Suprapubic skin (tissue), 4 donors: ENCODE measurements around the gene PDE4B. TPM values are rescaled to one million over a fixed set of nuclear protein-coding genes. Genes with fewer than 3 reads are reported as not detected.

Experiments
- DNase-seq, 2 donors: peaks; one replicate each; pipeline ENCODE4 v3.0.0-alpha.2; 2019; ENCODE audit warnings: low spot score in 2 of 2
- H3K27ac ChIP-seq: fragments of 200-600 bp; sonication (generic); one replicate; pipeline ENCODE4 v1.5.1; 2019
- H3K27me3 ChIP-seq: fragments of 200-600 bp; sonication (generic); one replicate; pipeline ENCODE4 v1.5.1; 2019
- H3K36me3 ChIP-seq: fragments of 200-600 bp; sonication (generic); one replicate; pipeline ENCODE4 v1.5.1; 2019
- H3K4me1 ChIP-seq: fragments of 200-600 bp; sonication (generic); one replicate; pipeline ENCODE4 v1.5.1; 2019
- H3K4me3 ChIP-seq: fragments of 200-600 bp; sonication (generic); one replicate; pipeline ENCODE4 v1.5.1; 2019; ENCODE audit warnings: mild to moderate bottlenecking
- H3K9me3 ChIP-seq: fragments of 200-600 bp; sonication (generic); one replicate; pipeline ENCODE4 v1.5.1; 2019
- EP300 ChIP-seq: sonication (generic); formaldehyde crosslinking; IDR thresholded peaks from one replicate; pipeline ENCODE4 v1.6.1; 2017; ENCODE audit warnings: antibody characterized with exemption
- POLR2A ChIP-seq, 2 donors: fragments of 450-650 bp; IDR thresholded peaks; one replicate each; pipeline ENCODE4 v1.6.1; 2017; ENCODE audit warnings: antibody characterized with exemption in 2 of 2, mild to moderate bottlenecking in 2 of 2, moderate library complexity in 2 of 2
- POLR2AphosphoS5 ChIP-seq, 3 donors: sonication (generic); formaldehyde crosslinking; IDR thresholded peaks; one replicate each; pipeline ENCODE4 v1.6.1; 2017; ENCODE audit warnings: antibody characterized with exemption in 3 of 3
- WGBS: methylation state at CpG from one replicate; pipeline ENCODE4 v1.1.5; 2018; 5-methylcytosine and 5-hydroxymethylcytosine counted together
- total RNA-seq, 4 donors: library from RNA; depleted of rRNA; stranded (reverse); fragments of >200 nt; gene quantifications; one replicate each; pipeline ENCODE4 v1.1.0, GENCODE V29; 2016
- TF ChIP-seq, protein P1 (sequence below), 2 donors: fragments of 200-600 bp in 1 of 2; fragments of 450-650 bp in 1 of 2; sonication (generic) in 1 of 2; IDR thresholded peaks; one replicate each; pipeline ENCODE4 v1.5.1; 2016 to 2019; ENCODE audit warnings: antibody characterized with exemption in 2 of 2, mild to moderate bottlenecking in 1 of 2, moderate library complexity in 1 of 2

Gene PDE4B
- total RNA-seq, 4 donors from 2014 or later, result 14.2 to 27.6 (median 16.7) TPM

DNA sequence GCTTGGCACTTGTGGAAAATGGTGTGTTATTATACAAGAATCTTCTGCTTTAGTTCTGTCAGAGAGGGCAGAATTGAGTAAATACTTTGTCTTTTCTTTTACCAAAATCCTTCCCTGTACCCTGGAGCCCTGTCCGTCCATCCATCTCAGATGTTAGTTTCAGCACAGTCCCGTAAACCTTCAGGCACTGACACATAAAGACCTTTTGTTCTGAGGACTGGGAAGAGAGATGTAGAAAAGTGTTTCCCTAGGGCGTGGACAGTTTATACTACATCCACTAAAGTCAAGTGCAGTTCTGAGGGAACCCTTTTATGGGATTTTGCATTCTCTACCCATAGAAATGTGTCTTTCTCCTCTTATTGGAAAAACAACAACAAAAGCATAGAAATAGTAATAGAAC is 162.4 kb downstream of the PDE4B start:
- 60% methylated on average over 3 of the region's 3 CpGs for WGBS
- Histone ChIP-seq H3K4me1 (no peaks in the 10 kb centered on the region), H3K27me3 (no peaks in the 10 kb centered on the region), H3K27ac (no peak overlapping the region), H3K4me3 (no peak overlapping the region), H3K9me3 (no peaks in the 10 kb centered on the region), H3K36me3 (no peaks in the 10 kb centered on the region)
- no peak for DNase-seq
- TF ChIP-seq EP300 (no peak), POLR2AphosphoS5 (IDR thresholded peaks at IDR 0.05) (no peak), POLR2A (IDR thresholded peaks at IDR 0.05) (no peak)
- TF ChIP-seq, protein P1, sequence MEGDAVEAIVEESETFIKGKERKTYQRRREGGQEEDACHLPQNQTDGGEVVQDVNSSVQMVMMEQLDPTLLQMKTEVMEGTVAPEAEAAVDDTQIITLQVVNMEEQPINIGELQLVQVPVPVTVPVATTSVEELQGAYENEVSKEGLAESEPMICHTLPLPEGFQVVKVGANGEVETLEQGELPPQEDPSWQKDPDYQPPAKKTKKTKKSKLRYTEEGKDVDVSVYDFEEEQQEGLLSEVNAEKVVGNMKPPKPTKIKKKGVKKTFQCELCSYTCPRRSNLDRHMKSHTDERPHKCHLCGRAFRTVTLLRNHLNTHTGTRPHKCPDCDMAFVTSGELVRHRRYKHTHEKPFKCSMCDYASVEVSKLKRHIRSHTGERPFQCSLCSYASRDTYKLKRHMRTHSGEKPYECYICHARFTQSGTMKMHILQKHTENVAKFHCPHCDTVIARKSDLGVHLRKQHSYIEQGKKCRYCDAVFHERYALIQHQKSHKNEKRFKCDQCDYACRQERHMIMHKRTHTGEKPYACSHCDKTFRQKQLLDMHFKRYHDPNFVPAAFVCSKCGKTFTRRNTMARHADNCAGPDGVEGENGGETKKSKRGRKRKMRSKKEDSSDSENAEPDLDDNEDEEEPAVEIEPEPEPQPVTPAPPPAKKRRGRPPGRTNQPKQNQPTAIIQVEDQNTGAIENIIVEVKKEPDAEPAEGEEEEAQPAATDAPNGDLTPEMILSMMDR (IDR thresholded peaks at IDR 0.05), result no peak

DNA sequence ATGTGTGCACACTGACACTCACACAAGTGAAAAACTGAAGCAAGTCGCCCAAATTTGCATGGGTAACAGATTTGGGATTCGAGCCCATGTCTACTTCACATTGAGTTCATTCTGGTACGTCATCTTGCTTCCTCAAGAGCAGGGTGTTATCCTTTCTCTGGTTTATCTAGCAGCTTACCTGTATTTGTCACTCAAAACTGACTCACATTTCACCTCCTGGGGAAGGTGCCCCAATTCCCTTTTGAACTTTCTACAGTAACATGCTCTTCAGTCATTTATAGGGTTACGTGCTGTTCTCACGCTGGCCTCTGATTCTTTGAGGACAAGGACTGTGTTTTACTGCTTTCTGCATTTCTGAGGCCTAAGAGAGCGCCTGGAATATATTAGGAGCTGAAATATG is 162.8 kb downstream of the PDE4B start:
- Histone ChIP-seq H3K27ac (no peak overlapping the region), H3K9me3 (no peaks in the 10 kb centered on the region), H3K4me1 (no peaks in the 10 kb centered on the region), H3K36me3 (no peaks in the 10 kb centered on the region), H3K27me3 (no peaks in the 10 kb centered on the region), H3K4me3 (no peak overlapping the region)
- TF ChIP-seq EP300 (no peak), POLR2A (IDR thresholded peaks at IDR 0.05) (no peak), POLR2AphosphoS5 (IDR thresholded peaks at IDR 0.05) (no peak)
- TF ChIP-seq, protein P1 (IDR thresholded peaks at IDR 0.05), result no peak
- no peak for DNase-seq
- WGBS, result 84% methylated on average over 6 of the region's 6 CpGs

DNA sequence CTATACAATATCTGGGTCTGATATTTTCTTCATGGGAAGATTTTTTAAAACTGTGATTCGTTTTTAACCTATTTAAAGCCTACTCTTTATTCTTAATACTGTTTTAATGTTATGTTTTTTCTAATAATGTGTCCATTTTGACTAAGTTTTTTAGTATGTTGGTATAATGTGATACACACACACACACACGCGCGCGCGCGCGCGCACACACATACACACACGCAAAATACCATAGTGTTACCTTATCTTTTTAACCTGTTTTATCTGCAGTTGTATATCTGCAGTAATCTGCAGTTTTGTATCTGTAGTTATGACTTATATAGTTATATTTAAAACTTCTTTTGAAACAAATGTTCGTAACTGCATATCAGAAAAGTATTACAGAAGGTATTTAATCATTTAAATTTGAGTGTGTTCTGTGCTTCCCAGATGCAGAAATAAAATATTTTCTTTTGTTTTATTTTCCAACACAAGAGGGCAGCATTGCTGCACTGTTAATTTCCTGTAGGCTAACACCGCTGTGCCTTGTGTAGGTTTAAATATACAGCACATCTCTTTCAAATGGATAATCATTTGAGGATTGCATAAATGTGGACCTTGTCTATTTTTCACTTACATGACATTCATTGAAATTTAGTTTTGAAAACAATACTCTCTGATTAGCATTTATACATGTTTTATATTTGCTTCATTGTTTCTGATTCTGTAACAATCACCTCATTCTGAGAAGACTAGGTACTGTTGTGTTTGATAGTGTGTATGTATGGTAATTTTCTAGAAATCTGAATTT is 166.1 kb downstream of the PDE4B start:
- Histone ChIP-seq H3K4me3 (no peak overlapping the region), H3K4me1 (no peaks in the 10 kb centered on the region), H3K9me3 (no peaks in the 10 kb centered on the region), H3K27ac (no peak overlapping the region), H3K27me3 (no peaks in the 10 kb centered on the region), H3K36me3 (no peaks in the 10 kb centered on the region)
- no peak for DNase-seq
- TF ChIP-seq, protein P1 (IDR thresholded peaks at IDR 0.05), result peak; percentile 48 to 68
- TF ChIP-seq POLR2A (IDR thresholded peaks at IDR 0.05), result no peak
- 47% methylated on average over 12 of the region's 12 CpGs for WGBS

DNA sequence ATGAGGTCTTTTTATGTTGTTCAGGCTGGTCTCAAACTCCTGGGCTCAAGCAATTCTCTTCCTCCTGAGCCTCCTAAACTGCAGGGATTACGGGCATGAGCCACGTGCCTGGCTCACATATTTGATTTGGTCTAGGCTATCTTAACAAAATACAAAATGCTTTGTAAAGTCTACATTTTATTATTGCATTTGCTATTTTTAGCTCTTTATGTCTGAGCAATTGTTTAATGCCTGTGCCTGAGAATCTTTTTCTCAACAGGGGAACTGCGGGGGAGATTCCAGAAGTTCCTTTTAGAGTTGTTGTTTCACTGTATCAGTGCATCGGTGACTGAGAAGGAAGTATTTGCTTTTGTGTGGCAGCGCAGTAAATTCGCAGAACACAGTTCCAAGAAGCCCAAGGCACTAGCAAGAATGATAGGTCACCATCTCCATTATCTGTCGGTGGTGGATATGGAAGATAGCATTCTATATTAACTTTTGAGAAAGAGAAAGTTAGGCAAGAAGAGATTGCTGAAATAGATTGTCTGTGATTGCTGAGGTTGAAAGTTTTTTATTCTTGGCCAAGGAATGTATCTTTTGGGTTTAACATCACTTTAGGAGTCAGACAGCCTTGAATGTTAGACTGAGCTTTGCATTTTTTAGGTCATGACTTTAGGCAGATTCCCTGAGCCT is 167.3 kb downstream of the PDE4B start:
- no peak for DNase-seq
- TF ChIP-seq POLR2A (IDR thresholded peaks at IDR 0.05) (no peak), POLR2AphosphoS5 (IDR thresholded peaks at IDR 0.05) (no peak), EP300 (no peak)
- TF ChIP-seq, protein P1 (IDR thresholded peaks at IDR 0.05), result no peak
- H3K27ac ChIP-seq, result no peak overlapping the region
- no peaks in the 10 kb centered on the region for H3K36me3 ChIP-seq
- no peaks in the 10 kb centered on the region for H3K9me3 ChIP-seq
- no peaks in the 10 kb centered on the region for H3K27me3 ChIP-seq
- no peaks in the 10 kb centered on the region for H3K4me1 ChIP-seq
- 62% methylated on average over 7 of the region's 7 CpGs for WGBS
- no peak overlapping the region for H3K4me3 ChIP-seq

DNA sequence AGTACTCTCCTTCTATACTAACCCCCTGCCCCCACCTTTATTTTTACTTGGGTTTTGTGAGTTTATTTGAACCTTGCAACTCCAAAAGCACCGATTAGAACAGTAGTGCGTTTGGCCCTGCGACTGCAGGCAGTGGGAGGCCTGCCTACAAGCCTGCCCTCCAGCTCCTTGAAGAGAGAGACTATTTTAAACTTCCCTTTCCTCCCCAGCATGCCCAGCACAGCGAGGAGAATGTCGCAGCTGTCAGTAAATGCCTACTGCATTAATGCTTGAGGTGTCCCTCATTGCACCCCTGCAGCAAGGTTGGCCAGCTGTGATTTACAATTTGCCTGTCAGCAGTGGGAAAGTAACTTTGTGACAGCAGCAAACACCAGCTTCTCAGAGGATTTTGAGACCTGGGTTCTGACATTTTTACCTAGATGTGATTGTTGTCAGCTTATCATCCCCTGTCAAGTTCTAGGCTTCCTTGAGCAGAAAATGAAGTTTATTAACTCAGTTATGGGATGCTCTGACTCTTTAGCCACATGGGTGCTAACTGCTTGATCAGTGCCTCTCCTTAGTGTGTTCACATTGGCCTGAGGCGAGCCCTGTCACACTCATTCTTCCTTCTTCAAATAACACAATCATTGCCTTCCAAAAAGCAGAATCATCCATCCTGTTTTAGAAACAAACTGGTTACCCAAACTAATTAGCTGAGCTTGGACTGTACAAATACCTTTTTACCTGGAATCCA is 170.6 kb downstream of the PDE4B start:
- TF ChIP-seq POLR2AphosphoS5 (IDR thresholded peaks at IDR 0.05) (no peak), EP300 (no peak)
- TF ChIP-seq, protein P1 (IDR thresholded peaks at IDR 0.05), result no peak
- Histone ChIP-seq H3K9me3 (no peaks in the 10 kb centered on the region), H3K27ac (no peak overlapping the region), H3K27me3 (no peaks in the 10 kb centered on the region), H3K4me3 (no peak overlapping the region), H3K4me1 (no peaks in the 10 kb centered on the region), H3K36me3 (no peaks in the 10 kb centered on the region)
- 49% methylated on average over 6 of the region's 6 CpGs for WGBS
- no peak for DNase-seq
